ENCODE measurements around the gene BSN.

The BSN gene

DNA sequence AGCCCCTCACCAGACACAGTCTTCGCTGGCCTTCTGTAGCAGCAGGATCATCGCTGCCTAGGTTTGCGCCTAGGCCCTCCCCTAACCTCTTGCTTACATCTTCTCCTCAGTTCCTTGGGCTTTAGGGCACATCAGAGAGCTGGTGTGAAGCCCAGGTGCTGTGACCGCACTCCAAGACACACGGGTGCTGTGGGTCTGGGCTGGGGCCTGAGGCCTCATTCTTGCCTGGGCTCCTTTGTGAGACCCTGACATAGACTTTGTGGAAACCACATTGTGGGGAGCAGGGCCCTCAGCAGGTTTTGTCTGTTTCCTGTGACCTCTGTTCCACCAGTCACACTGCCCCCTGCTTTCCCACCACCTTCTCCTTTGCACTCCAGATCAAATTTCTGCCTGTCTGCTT, 157.2 kb downstream of the BSN start:
- no peak for DNase-seq (ENCODE audit: low read depth in 4 of 4, low spot score in 1 of 4)

DNA sequence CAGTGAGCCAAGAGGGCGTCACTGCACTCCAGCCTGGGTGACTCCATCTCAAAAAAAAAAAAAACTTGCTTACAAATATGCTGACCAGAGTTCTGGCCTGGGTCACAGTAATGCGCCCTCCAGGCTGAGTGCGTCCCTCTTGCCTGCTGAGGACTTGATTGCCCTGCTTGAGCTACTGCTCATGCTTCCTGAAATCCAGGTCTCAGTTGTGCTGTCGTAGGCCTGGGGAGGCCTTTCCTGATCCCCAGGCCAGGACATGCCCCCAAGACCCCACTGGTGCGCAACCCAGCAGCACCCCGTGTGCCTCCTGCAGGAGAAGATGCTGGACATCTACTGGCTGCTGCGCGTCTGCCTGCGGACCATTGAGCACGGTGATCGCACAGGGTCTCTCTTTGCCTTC, 157.9 kb downstream of the BSN start:
- no peak for DNase-seq (ENCODE audit: low read depth in 4 of 4, low spot score in 1 of 4)

DNA sequence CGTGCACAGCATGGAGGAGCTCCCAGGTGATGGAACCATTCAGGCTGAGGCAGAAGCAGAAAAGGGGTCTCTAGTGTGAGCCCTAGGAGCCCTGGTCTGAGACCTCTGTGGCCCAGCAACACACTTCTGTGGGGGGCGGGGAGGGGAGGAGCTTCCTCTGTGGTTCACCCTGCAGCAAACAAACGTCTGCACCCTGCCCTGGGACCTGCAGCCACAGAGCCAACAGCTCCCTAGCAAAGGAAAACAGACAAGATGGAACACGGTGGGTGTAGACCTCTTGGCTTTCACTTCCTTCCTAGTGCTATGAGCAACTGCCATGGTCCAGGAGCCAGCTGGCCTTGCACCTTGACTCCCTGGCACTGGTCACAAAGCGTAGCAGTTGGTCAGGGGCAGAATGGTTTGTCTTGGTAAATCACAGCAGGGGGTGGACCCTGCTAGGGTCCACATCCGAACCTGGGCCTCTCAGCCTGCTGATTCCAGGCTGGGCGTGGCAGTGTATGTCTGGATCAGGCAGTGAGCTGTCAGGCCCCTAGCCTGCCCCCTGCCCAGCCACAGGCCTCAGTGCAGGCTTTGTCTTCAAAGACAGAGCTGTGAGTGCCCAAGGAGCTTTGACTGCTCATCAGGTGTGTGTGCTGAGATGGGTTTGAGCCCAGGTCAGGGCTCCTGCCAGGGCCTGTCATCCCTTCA, 158.5 kb downstream of the BSN start:
- no peak for DNase-seq (ENCODE audit: low read depth in 4 of 4, low spot score in 1 of 4)

DNA sequence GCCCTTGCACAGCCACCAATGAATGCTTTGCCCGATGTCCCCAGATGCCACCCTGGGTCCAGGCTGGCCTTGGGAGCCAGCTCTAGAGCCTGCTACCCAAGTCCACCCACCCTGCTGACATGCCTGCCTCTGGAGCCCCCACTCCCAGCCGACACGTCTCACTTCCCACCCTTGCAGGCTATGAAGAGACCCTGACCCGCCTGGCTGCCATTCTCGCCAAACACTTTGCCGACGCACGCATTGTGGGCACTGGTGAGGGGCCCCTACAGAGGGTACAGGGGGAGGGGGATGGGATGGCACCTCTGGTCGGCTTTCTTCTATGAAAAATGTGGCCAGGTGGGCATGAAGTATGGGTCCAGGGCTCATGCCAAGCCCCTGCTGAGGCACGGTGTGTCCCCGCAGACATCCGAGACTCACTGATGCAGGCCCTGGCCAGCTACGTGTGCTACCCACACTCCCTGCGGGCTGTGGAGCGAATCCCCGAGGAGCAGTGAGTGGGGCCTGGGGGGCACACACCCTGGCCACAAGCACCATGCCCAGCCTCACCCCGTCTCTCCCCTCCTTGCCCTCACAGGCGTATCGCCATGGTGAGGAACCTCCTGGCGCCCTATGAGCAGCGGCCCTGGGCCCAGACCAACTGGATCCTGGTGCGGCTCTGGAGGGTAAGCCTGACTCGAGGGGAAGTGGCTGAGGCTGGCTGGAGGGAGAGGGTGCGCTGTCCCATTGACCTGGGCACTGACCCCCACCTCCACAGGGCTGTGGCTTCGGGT, 159.2 kb downstream of the BSN start:
- no peak for DNase-seq (ENCODE audit: low read depth in 4 of 4, low spot score in 1 of 4)

DNA sequence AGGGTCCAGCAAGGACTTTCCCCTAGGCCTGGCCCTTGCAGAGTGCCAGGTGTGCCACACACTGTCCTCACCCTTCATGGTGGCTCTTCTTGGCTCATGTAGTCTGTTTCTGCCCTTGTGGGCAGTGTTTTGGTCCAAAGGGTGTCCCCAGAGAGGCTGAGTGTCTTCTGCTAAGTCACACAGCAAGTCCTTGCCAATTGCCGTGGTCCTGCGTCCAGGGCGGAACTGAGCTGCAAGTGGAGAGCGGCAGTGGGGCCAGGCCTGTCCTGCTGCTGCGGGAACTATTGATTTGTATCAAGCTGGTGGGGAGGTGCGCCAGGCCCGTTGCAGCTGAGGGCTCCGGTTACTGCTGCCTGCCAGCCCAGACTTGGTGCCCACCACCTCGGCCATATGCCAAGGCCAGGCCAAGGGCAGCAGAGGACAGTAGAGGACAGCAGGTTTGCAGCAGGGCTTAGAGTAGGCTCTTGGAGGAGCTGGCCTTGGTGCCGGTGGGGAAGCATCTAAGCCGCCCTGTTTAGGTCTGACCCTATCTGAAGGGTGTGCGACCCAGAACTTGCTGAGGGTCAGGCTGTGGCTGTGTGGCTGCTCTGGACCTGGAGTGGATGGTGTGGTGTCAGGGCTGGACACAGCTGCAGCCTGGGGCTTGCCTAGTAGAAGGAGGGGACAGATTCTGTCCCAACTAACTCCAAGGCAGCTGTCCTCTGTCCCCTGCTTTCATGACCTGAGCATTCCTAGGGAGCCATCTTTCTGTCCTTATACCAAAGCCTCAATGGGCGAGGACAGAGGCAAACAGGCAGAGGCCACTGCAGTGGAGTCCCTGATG, 160.7 kb downstream of the BSN start:
- no peak for DNase-seq (ENCODE audit: low read depth in 4 of 4, low spot score in 1 of 4)

DNA sequence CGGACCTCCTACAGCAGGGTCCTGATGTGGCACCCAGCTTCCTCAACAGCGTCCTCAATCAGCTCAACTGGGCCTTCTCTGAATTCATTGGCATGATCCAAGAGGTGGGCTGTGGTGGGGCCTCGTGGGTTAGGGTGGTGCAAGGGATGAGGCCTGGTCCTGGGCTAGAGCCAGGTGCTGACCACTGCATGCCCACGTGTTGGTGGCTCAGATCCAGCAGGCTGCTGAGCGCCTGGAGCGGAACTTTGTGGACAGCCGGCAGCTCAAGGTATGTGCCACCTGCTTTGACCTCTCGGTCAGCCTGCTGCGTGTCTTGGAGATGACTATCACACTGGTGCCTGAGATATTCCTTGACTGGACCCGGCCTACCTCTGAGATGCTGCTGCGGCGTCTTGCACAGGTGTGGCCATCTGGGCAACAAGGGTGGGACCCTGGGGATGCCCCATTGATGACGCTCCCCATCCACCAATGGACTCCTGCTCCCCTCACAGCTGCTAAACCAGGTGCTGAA, 161.4 kb downstream of the BSN start:
- no peak for DNase-seq (ENCODE audit: low read depth in 4 of 4, low spot score in 1 of 4)

DNA sequence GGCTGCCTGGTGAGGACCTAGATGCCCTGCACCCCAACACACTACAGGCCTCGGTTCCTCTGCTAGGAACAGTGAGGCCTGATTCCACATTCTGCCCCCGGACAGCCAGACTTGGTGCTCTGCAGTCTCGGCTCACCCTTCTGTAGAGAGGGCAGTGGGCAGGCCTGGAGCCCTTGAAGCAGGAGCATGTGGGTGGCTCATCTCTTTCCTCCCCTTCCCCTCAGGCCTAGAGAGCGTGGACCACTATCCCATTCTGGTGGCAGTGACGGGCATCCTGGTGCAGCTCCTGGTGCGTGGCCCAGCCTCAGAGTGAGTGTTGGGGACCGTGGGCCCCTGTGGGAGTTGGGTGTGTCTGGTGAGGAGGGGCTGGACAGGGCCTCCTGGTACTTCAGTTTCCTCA, 161.9 kb downstream of the BSN start:
- no peak for DNase-seq (ENCODE audit: low read depth in 4 of 4, low spot score in 1 of 4)

DNA sequence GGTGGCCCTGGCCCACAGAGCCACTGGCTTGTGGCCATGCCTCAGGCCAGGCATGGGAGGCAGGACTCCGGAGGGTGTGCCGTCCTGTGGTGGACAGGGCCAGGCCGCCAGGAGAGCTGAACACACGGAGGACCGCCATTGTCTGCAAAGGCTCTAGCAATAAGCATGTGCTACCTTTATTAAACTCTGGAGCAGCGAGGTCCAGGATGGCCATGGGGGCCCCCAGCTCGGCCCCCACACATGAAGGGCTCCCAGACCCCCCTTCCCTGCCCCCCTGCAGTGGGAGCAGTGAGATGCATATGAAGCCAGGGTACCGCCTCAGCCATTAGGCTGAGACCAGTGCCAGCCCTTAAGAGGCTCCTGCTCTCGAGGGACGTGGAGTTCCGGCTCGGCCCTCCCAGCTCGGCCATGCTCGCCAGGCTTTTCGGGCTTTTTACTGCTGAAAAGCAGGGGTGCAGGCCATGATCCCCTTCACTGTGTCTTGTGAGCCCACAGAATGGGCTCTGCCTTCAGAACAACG, 162.5 kb downstream of the BSN start:
- no peak for DNase-seq (ENCODE audit: low read depth in 4 of 4, low spot score in 1 of 4)

DNA sequence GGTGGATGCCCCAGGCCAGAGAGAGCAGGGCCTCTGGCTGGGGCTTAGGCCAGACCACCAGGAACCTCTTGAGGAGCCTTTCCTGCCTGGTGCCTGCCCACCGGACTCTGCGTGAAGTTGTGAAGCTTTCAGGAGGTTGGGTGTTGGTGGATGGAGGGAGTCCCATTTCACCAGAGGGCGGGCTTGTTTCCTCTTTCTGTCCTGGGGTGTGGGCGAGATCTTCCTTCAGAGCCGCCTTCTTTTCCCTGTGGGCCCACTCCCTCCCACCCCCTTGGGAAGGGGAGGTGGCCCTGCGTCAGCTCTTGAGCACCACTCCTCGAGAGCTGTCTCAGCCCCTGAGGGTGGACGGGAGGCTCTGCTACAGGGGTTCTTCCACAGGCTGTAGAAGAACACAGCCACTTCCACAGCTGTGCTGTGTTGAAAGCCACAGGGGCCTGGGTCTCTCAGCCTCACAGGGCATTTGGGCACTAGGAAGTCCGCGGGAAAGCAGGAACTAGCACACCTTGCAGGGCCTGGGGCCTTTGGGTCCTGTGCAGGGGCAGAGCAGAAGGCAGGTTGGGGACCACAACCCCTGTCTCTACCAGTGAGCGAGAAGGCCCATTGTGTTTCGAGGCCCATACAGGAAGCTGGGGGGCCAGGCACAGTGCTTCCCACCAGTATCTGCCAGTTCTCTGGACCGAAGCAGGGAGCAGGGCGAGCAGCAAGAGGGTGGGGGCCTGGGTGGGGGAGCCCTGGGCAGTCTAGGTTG, 163.1 kb downstream of the BSN start:
- DNase-seq (ENCODE audit: low read depth in 4 of 4, low spot score in 1 of 4): no peak

DNA sequence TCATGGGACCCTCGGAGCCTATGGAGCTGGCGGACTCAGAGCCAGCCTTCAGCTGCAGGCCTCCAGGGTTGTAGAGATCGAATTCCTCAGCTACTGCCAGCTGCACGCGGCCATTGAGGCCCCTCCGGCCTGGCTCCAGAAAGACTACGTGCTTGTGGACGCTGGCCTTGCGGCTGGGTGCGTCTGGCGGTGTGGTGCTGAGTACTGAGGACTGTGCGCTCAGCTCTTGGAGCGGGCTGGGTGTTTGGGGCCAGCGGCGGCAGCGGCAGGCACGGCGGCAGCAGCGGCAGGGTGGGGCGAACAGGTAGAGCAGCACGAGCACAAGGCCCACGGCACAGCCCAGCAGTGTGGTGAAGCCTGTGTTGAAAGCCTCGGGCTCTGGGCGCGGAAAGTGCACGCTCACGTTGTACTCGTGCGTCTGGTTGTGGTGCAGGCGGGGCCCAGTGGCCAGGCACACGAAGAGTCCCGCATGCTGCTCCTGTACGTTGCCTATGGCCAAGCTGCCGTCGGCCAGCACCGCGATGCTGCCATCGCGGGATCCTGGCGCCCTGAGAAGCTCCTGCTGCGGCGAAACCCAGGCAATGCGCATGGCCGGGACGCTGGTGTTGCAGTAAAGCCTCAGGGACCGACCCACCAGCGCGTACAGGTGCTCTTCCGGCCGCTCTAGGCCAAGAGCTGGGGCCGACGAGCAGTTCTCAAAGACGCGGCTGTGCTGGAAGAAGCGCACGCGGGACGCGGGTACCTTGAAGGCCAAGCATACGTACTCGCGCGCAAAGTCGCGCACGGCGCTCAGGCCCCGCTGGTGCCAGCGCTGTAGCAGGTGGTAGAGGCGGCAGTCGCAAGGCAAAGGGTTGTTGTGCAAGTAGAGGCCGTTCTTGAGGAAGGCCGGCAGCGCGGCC, 163.9 kb downstream of the BSN start:
- no peak for DNase-seq (ENCODE audit: low read depth in 4 of 4, low spot score in 1 of 4)

DNA sequence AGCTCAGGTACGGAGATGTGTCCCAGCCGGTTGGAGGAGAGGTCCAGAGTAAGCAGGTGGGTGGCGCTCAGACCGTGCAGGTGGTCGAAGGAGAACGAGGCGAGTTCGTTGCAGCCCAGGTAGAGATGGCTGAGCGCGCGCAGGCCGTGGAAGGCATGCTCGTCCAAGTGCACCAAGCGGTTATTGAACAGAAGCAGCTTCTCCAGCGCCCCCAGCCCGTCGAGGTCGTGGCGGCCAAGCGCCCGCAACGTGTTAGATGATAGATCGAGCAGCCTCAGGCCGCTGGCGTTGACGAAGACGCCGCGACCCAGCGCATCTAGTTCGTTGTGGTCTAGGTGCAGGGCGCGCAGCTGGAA, 164.6 kb downstream of the BSN start:
- DNase-seq (ENCODE audit: low read depth in 4 of 4, low spot score in 1 of 4): no peak

DNA sequence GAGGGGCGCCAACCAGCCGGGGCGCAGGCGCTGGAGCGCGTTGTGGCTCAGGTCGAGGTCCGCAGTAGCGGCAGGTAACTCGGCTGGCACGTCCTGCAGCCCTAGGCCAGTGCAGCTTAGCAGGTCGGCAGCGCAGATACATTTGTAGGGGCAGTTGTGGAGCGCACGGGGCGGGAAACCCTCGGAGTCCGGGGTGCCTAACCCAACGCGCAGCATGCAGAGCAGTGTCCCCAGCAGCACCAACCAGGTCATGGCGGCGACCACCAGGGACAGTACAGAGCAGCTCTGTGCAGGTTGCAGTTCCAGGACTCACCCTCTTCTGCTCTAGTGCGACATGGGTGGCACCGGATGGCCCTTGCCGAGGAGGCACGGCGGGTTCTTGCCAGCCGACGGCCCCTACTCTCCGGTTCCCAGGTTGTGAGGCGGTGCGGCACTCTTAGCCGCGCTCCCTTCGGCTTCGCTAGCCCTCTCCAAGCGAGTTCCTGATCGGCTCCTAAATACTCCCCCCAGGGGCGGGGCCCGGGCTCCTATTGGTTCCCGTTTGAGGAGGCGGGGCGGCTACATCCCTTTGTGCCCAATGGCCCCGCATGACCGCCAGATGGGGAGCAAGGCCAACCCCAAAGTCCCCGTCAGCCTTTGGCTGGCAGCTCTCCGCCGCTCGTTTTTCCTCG, 165.1 kb downstream of the BSN start, which contains the start of gene AMIGO3:
AMIGO3 (minus strand) TSS at position 471 of the 671 bp plus-strand sequence; CDS start at position 252, 219 bp downstream.
- DNase-seq (ENCODE audit: low read depth in 4 of 4, low spot score in 1 of 4): peak; percentile 72 to 94 (median 85)

Measured in stimulated activated CD4-positive, alpha-beta T cell treated with anti-CD3 and anti-CD28 coated beads, Interleukin-1b, Interleukin-23, amount 100 ng/mL, for 24 hours (primary cell).